ENCODE data around the gene TEX54.
"Not testable (repeated sequence)": the region's sequence is repeated elsewhere in the genome, so short reads cannot be mapped to it uniquely, and the experiment has no call there.

TEX54 gene

DNA sequence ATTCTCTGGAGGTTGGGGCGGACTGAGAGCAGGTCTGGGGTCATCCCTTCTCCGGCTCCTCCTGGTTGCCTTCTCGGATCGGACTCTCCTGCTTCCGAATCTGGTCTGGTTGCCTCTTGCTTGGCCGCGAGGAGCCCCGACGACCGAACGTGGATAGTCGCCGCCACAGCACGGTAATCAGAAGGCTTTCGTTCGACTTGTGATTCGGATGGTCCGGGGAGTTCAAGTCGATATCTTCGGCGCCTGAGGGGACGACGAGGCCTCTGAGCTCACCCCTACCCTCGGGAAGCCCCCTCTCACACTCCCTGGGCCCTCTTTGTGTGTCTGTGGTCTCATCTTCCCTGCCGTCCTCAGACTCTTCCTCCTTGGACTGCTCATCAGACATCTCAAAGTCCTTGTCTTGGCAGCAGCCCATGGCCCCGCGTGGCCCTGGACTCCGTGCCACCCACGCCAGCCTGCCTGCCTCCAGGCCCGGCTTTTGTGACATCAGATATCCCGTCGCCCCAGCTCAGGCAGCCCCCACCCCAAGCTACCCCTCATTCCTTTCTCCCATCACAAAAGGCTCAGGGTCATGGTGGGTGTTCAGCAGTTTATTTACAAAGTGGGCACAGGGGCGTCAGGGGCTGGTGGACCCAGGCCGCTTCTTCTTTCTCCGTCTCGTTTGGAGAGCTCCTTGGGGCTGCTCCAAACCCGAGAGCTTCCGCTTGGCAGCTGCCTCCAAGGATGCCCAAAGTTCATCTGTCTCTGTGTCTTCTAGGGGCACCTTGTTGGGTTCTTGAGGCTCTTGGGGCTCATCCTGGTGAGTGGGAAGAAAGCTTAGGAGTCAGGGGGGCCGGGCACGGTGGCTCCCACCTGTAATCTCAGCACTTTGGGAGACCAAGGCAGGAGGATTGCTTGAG is at the start of gene TEX54:
TEX54 (minus strand) TSS at position 506 of the 899 bp plus-strand sequence.
- DNase-seq = no peak

DNA sequence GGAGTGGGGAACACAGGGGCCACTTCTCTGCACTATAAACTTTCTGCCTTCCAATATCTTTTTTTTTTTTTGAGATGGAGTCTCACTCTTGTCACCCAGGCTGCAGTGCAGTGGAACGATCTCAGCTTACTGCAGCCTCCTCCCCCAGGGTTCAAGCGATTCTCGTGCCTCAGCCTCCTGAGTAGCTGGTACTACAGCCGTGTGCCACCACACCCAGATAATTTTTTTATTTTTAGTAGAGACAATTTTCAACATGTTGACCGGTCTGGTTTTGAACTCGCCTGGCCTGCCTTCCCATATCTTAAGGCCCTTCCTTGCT is 49.7 kb upstream of the TEX54 start:
- no peak for DNase-seq

DNA sequence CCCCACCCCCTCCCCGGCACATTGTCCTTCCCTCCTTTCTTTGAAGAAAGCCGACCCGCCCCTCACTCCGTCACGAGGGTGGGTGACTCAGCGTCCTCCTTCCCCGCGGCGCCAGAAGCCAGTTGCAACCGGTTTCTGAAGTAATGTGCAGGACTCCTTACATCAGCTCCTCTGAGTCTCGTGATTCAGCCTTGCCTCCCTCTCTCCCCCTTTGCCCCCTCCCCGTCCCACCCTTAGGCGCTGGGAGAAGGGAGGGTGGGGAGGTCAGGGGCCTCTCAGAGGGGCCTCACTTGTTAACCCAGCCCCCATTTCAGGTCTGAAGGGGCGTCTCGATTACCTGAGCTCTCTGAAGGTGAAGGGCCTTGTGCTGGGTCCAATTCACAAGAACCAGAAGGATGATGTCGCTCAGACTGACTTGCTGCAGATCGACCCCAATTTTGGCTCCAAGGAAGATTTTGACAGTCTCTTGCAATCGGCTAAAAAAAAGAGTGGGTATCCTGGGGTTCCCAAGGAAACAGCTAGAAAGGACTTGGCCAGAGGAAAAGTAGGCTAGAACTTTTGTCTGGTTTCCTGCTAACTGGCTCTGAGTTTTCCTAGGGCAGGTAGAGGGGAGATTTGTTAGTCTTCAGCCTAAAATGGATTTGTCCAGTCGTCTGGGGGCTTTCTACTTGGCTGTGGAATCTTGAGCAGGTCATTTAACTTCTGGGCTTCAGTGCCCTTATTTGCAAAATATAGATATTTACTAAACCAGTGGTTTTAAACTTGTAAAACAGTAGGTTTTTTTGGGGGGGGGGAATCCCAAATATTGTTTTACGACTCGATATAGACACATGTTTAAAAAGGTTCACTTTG is 49.2 kb upstream of the TEX54 start:
- DNase-seq = peak; percentile 96

DNA sequence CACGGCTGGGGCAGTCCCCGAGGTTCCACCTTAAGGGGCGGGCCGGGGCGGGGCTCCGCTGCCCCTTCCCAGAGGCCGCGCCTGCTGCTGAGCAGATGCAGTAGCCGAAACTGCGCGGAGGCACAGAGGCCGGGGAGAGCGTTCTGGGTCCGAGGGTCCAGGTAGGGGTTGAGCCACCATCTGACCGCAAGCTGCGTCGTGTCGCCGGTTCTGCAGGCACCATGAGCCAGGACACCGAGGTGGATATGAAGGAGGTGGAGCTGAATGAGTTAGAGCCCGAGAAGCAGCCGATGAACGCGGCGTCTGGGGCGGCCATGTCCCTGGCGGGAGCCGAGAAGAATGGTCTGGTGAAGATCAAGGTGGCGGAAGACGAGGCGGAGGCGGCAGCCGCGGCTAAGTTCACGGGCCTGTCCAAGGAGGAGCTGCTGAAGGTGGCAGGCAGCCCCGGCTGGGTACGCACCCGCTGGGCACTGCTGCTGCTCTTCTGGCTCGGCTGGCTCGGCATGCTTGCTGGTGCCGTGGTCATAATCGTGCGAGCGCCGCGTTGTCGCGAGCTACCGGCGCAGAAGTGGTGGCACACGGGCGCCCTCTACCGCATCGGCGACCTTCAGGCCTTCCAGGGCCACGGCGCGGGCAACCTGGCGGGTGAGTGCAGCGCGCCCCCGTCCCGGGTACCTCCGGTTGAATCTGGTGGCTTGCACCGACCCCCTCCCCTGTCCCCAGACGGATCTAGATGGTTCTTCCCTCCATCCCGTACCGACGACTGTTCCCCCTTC is 48.4 kb upstream of the TEX54 start, which contains the start of gene SLC3A2:
SLC3A2 (plus strand) TSS at position 94 of the 776 bp plus-strand sequence; CDS start at position 222, 128 bp downstream.
- peak; percentile 90 for DNase-seq

DNA sequence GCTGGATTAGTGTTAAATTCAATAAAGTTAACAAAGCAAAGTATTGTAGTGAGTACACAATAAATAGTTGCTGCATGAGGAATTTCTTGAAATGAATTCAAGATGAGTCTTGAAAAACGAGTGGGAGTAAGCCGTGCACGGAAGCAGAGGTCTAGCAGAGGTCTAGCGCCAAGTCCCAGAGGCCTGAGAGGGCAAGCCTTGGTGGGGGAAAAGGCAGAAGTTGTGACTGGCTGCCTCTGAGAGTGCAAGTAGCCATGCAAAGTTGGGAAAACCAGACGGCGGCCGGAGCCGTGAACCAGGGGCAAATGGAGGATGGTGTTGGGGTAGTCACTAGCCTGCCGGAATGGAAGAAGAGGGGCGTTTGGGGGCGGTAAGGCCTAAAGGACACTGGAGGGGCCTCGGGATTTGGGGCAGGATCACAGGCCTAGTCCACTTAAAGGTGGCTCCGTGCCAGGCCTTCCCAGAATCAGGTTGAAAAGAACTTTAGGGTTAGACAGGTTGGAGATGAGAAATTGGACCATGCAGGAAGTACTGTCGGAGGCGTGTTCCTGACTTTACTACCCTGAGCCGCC is 47.7 kb upstream of the TEX54 start:
- DNase-seq = peak; percentile 88

DNA sequence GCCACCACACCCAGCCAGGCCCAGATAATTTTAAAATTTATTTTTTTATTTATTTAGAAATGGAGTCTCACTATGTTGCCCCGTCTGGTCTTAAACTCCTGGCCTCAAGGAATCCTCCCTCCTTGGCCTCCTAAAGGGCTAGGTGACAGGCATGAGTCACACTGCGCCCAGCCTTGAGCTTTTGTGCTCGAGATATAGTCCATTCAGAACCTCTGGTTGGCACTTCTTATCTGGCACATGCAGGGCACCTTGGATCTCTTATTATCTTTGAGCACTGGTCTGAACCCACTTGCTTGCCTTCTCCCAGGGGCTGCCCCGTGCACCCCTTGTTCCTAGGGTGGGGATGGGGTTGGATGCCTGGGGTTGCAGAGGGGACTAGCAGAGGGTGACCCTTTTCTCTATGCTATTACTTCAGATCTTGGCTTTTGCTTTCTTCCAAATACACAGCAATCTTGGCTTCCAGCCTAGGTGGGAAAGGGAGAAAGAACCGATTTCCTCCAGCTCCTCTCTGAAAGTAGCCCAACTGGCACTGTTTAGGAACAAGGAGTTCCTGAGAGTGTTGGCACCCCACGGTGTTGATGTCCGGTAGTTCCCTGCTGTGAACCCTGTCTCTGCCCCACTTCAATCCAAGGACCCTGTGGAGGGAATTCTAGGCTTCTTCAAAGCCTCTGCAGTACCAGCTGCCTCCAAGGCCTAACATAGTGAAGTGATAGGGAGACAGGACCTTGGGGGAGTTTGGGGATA is 46.8 kb upstream of the TEX54 start:
- DNase-seq = no peak

DNA sequence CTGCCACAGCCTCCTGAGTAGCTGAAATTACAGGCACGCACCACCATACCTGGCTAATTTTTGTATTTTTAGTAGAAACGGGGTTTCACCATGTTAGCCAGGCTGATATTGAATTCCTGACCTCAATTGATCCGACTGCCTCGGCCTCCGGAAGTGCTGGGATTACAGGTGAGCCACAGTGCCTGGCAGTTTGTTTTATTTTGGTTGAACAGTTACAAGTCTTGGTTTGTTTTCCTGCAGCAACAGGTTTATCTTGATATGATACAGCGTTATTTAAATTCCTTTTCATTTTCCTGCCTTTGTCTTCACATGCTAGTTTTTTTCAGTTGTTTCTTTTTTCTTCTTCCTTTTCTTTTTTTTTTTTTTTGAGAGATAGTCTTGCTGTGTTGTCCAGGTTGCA is 44.1 kb upstream of the TEX54 start:
- no peak for DNase-seq

DNA sequence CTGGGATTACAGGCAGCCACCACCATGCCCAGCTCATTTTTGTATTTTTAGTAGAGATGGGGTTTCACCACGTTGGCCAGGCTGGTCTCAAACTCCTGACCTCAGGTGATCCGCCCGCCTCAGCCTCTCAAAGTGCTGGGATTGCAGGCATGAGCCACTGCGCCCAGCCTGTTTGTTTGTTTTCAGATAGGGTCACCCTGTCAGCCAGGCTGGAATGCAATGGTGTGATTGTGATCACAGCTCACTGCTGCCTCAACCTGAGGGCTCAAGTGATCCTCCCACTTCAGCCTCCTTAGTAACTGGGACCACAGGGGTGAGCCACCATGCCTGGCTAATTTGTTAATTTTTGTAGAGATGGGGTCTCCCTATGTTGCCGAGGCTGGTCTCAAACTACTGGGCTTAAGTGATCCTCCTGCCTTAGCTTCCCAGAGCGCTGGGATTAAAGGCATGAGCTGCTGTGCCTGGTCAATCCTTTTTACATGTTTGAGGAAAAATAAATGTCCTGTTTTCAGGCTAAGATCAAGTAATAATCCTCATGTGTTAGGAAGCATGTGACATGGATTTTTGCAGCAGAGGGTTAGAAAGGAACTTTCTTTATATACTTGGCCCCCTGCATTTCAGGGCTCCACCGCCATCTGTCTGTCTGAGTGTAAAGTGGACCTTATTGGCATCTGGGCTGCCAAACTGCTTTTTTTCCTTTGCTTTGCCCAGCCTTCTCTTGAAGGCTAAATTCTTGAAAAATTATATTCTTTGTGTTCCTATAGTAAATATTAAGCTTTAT is 43.2 kb upstream of the TEX54 start:
- DNase-seq = no peak

DNA sequence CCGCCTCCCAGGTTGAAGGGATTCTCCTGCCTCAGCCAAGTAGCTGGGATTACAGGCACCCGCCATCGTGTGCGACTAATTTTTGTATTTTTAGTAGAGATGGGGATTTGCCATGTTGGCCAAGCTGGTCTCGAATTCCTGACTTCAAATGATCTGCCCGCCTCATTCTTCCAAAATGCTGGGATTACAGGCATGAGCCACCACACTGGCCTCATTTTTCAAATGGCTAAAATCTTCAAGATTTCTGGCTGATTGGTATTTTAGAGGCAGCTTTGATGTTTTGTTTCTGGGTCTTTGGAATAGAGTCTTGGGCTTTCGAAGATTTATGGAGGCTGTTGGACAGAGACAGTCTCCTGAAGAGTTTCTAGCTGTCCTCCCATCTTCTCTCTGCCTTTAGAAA is 42.2 kb upstream of the TEX54 start:
- no peak for DNase-seq

DNA sequence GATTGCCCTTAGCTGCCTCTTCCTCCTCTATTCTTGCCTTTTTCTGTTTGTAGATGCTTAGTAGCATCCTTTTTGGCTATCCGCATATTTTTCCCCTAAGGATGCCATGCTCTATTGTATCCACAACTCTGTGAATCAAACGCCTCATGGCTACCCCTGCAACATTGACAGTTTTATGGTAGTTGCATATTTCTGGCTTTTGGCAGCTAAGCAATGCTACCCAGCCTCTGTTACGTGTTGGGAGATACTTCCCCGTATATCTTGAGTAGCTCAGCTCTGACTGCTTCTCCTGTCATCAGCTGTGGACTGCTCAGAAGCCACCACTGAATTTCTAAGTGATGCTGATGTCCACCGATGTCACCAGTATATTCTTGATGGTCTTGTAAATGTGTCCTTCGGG is 33.0 kb upstream of the TEX54 start:
- no peak for DNase-seq

DNA sequence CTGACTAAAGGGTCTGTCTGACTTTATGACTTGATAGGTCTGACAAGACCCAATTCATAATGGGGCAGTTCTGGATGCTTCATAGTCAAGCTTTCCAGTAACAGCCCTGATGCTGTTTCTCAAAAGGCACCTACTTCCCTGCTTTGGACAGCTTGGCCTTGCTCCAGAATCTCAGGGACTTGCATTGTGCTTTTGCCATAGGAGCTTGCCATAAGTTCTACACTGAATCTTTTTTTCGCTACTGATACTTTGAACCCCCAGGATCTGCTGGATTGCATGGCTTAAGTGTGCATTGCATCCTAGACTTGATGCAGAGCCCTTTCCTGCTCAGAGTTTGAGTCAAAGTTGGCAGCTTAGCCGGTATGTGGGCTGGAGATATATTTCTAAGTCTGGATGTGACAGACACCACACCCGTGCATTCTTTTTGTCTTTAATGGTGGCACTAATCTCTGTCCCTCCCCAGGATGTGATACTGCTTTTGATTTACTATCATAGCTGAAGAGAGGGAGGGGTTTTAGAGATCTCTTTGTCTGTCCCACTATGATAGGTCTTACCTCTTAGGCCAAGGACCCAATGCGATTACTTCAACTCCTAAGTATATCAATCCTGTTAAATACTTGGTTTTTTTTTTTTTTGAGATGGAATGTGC is 31.2 kb upstream of the TEX54 start:
- no peak for DNase-seq

DNA sequence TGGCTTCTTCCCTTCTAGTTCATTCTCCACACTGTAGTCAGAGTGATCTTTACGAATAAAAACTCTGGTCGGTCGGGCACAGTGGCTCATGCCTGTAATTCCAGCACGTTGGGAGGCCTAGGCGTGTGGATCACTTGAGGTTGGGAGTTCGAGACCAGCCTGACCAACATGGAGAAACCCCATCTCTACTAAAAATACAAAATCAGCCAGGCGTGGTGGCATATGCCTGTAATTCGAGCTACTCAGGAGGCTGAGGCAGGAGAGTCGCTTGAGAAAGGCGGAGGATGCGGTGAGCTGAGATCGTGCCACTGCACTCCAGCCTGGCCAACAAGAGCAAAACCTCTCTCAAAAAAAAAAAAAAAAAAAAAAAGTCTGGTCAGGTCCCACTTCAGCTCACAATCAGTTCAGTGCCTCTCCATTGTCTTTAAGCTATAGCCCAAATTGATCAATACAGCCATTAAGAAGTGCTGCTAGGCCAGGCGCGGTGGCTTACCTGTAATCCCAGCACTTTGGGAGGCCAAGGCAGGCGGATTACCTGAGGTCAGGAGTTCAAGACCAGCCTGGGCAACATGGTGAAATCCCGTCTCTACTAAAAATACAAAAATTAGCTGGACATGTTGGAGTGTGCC is 29.0 kb upstream of the TEX54 start:
- DNase-seq = not testable (repeated sequence)

DNA sequence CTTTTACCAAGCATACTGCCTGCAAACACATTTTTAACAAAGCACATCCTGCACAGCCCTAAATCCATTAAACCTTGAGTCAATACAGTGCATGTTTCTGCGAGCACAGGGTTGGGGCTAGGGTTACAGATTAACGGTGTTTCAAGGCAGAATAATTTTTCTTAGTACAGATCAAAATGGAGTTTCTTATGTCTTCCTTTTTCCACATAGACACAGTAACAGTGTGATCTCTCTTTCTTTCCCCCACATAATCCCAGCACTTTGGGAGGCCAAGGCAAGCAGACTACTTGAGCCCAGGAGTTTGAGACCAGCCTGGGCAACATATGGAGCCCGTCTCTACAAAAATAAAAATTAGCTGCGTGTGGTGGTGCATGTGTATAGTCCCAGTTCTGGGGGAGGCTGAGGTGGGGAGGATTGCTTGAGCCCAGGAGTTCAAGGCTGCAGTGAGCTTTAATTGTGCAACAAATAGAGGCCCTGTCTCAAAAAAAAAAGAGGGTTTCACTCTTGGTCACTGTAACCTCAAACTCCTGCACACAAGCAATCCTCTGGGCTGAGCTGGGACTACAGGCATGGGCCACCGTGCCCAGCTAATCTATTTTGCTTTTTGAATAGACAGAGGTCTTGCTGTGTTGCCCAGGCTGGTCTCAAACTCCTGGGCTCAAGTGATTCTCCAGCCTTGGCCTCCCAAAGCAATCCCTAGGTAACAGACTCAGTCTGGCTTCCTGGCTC is 28.4 kb upstream of the TEX54 start:
- no peak for DNase-seq

DNA sequence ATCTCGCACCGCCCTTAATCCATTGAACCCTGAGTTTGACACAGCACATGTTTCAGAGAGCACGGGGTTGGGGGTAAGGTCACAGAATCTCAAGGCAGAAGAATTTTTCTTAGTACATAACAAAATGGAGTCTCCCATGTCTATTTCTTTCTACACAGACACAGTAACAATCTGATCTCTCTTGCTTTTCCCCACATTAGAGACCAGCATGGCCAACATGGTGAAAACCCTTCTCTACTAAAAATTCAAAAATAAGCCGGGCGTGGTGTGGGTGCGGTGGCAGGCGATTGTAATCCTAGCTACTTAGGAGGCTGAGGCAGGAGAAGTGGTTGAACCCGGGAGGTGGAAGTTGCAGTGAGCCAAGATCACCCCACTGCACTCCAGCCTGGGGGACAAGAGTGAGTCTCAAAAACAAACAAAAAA is 26.7 kb upstream of the TEX54 start:
- DNase-seq = not testable (repeated sequence)

DNA sequence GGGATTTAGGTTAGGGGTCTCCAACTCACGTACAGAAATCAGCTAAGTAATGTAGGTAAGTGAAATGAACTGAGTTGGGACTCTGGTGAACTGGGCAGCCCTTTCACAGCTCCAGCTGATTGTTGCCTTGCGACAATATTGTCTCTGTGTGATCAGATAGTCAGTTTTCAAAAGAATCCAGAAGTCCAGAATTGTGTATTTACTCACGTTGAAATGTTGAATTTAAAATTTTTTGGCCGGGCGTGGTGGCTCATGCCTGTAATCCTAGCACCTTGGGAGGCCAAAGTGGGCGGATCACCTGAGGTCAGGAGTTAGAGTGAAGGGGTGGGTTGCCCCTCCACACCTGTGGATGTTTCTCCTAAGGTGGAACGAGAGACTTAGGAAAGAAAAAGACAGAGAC is 25.6 kb upstream of the TEX54 start:
- DNase-seq = no peak

DNA sequence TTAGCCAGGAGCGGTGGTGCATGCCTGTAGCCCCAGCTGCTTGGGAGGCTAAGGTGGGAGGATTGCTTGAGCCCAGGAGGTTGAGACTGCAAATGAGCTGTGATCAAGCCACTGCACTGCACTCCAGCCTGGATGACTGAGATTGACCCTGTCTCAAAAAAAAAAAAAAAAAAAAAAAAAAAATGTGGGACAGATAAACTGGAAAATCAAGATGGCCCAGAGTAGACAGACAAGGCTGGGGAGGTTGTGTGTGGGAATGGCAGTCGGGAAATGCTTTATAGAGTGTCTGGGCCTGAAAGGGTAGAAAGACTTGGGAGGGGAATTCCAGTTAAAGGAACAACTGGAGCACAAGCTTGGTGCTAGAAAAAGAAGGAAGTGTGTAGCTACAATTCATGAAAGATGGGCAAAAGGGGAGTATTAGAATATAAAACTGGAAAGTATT is 24.9 kb upstream of the TEX54 start:
- no peak for DNase-seq

DNA sequence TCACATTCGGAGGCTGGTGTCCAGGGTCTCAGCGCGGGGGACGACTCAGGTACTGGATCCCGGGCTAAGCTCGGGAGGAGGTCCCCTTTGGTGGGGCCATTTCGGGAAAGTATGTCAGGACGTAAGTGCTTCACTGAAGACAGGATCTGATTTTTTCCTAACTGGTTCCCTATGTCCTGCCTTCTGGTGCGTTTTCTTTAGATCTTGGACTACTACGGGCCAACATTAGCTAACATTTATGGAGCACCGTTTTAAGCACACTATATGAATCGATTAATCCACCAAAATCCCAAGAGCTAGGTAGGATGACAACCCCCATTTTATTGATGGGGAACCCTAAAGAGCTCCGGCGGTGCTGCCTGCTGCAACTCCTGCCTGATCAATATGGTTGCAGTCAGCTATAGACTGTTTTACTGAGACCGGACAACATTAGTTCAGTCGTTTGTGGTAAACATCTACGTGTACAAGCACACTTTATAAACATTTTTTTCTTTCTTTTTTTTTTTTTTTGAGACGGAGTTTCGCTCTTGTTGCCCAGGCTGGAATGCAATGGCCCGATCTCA is 23.8 kb upstream of the TEX54 start:
- no peak for DNase-seq

DNA sequence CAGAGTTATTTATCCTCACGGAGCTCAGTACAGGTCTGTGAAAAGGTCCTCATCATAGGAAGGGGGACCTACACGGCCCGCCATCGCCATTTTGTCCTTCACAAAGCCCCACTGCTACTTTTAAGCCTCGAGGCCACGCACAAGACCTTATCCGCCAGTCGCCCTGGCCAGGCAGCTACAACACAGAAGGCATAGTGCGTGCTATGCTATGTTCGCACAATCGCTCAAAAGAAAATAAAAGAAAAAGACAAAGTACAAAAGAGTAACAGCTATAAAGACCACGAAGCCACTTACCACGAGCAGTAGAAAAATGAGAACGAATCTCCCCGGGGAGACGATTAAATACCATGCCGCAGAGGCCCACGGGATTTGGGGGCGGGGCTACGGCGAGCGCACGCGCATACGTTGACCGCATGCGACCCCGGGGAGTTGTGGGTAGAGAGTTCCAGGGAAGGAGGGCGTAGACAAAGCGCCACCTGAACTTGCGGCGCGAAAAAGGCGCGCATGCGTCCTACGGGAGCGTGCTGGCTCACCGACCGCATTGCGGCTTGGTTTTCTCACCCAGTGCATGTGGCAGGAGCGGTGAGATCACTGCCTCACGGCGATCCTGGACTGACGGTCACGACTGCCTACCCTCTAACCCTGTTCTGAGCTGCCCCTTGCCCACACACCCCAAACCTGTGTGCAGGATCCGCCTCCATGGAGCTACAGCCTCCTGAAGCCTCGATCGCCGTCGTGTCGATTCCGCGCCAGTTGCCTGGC is 23.1 kb upstream of the TEX54 start:
- DNase-seq = peak; percentile 98
